K562 (cell line): ENCODE results near the gene ACBD3. TPM values are rescaled to one million over a fixed set of nuclear protein-coding genes. Genes with fewer than 3 reads are reported as not detected.

ENCODE experiments used
- FOXJ3 ChIP-seq: sonication (generic); formaldehyde crosslinking; IDR thresholded peaks from 2 replicates; pipeline ENCODE4 v1.4.0; 2020; ENCODE audit warnings: mild to moderate bottlenecking, missing genetic modification reagents
- HNRNPLL ChIP-seq: fragments of 200-400 bp; formaldehyde crosslinking; IDR thresholded peaks from 2 replicates; pipeline ENCODE4 v1.6.1; 2017; ENCODE audit warnings: low read length, low read depth, mild to moderate bottlenecking; ENCODE audit not compliant: poor library complexity, severe bottlenecking
- KDM4B ChIP-seq, 2 experiments: fragments of 450-650 bp in 1 of 2; sonication (generic) in 1 of 2; IDR thresholded peaks; 2 replicates each; pipeline ENCODE4 v1.6.1; 2016 to 2017; ENCODE audit warnings: borderline replicate concordance in 2 of 2, antibody characterized with exemption in 1 of 2, low read depth in 1 of 2, mild to moderate bottlenecking in 1 of 2
- LARP7 ChIP-seq: fragments of 450-650 bp; IDR thresholded peaks from 2 replicates; pipeline ENCODE4 v1.6.1; 2016
- MAZ ChIP-seq, 2 experiments: fragments of 450-650 bp in 1 of 2; sonication (generic) in 1 of 2; formaldehyde crosslinking; IDR thresholded peaks in 1 of 2; conservative IDR thresholded peaks in 1 of 2; 2 replicates each; pipeline versions ENCODE4 v1.4.0 to v1.5.0; 2020; ENCODE audit warnings: mild to moderate bottlenecking in 1 of 2, missing genetic modification reagents in 1 of 2
- MCM7 ChIP-seq, 2 experiments: fragments of 450-650 bp; IDR thresholded peaks; 2 replicates each; pipeline ENCODE4 v1.6.1; 2016 to 2018
- NKRF ChIP-seq: fragments of 450-650 bp; IDR thresholded peaks from 2 replicates; pipeline ENCODE4 v1.6.1; 2016; ENCODE audit warnings: borderline replicate concordance
- NONO ChIP-seq, 2 experiments: fragments of 200-400 bp in 1 of 2; fragments of 450-650 bp in 1 of 2; formaldehyde crosslinking in 1 of 2; IDR thresholded peaks; 2 replicates each; pipeline ENCODE4 v1.6.1; 2017; ENCODE audit warnings: low read depth in 2 of 2, mild to moderate bottlenecking in 2 of 2, moderate library complexity in 2 of 2, low read length in 1 of 2
- POLR2AphosphoS5 ChIP-seq: IDR thresholded peaks from 2 replicates; pipeline ENCODE4 v1.6.1; 2011; ENCODE audit warnings: mild to moderate bottlenecking, low read depth, low read length, moderate library complexity; ENCODE audit not compliant: control insufficient read depth, insufficient read depth
- SAP30 ChIP-seq: fragments of 200-600 bp; sonication (generic); IDR thresholded peaks from 2 replicates; pipeline ENCODE4 v1.6.1; 2012; ENCODE audit warnings: borderline replicate concordance, low read depth, mild to moderate bottlenecking, moderate library complexity, low read length, control low read depth, inconsistent platforms; ENCODE audit not compliant: insufficient read depth, poor library complexity, severe bottlenecking
- SRSF3 ChIP-seq: fragments of 200-400 bp; formaldehyde crosslinking; IDR thresholded peaks from 2 replicates; pipeline ENCODE4 v1.6.1; 2016; ENCODE audit warnings: mild to moderate bottlenecking, low read length, moderate library complexity; ENCODE audit not compliant: insufficient read depth
- STAT5B ChIP-seq: fragments of 250-450 bp; sonication (Bioruptor Pico); IDR thresholded peaks from 2 replicates; pipeline ENCODE4 v1.8.0; 2021; ENCODE audit warnings: mild to moderate bottlenecking, inconsistent platforms
- TAF7 ChIP-seq: fragments of 450-650 bp; IDR thresholded peaks from 2 replicates; pipeline ENCODE4 v1.6.1; 2016; ENCODE audit warnings: missing genetic modification characterization, missing compliant biosample characterization
- U2AF1 ChIP-seq: fragments of 200-400 bp; formaldehyde crosslinking; optimal IDR thresholded peaks from 2 replicates; pipeline ENCODE3; 2017; ENCODE audit warnings: mild to moderate bottlenecking, low read depth, low read length, moderate library complexity
- ZNF174 ChIP-seq: fragments of 250-450 bp; sonication (Bioruptor Pico); IDR thresholded peaks from 2 replicates; pipeline ENCODE4 v1.4.0; 2020; ENCODE audit warnings: mild to moderate bottlenecking
- ZNF197 ChIP-seq: fragments of 200-800 bp; sonication (Bioruptor generic); IDR thresholded peaks from 2 replicates; pipeline ENCODE4 v1.6.1; 2016; ENCODE audit warnings: low read depth, missing genetic modification characterization, missing compliant biosample characterization
- ZNF511 ChIP-seq: sonication (generic); formaldehyde crosslinking; IDR thresholded peaks from 2 replicates; pipeline ENCODE4 v1.8.0; 2022; ENCODE audit warnings: mild to moderate bottlenecking, missing genetic modification reagents
- ZNF583 ChIP-seq: fragments of 250-450 bp; sonication (Bioruptor Pico); IDR thresholded peaks from 2 replicates; pipeline ENCODE4 v1.4.0; 2020
- ZNF592 ChIP-seq: fragments of 450-650 bp; IDR thresholded peaks from 2 replicates; pipeline ENCODE4 v1.6.1; 2017; ENCODE audit warnings: antibody characterized with exemption, mild to moderate bottlenecking
- ZNF766 ChIP-seq: fragments of 200-800 bp; sonication (Bioruptor generic); conservative IDR thresholded peaks from 2 replicates; pipeline ENCODE4 v1.6.1; 2016; ENCODE audit warnings: missing genetic modification characterization, missing compliant biosample characterization
- polyA plus RNA-seq, 8 experiments: library from polyadenylated mRNA; depleted of rRNA in 4 of 8; stranded (reverse) in 5 of 8; unstranded in 3 of 8; fragments of >200 nt; fragmentation: Nextera tagmentation in 2 of 8; fragmentation: Illumina TruSeq in 1 of 8; extraction: Ambion mirVana in 2 of 8; extraction: Trizol in 1 of 8; gene quantifications; 2 replicates each; pipeline versions ENCODE4 v1.2.1 to v1.2.3, GENCODE V29; 2011 to 2014; ENCODE audit warnings: inconsistent platforms in 1 of 8, missing spikeins in 1 of 8
- total RNA-seq, 7 experiments: library from RNA; depleted of rRNA in 6 of 7; stranded (reverse); fragments of >200 nt in 6 of 7; fragmentation: Illumina TruSeq in 2 of 7; extraction: Trizol in 2 of 7; gene quantifications; 2 replicates each; pipeline versions ENCODE4 v1.2.1 to v1.2.3, GENCODE V29; 2011 to 2021; ENCODE audit warnings: low replicate concordance in 1 of 7

ACBD3 gene
- total and polyA plus RNA-seq, 9 of the 15 experiments (the other 6 are each of a cell fraction or from before 2014, with no cell fraction given), result 11.1 to 36.7 (median 26.9) TPM

GRCh38 chr1:226110249-226111097, 76.1 kb downstream of the ACBD3 start (continued):
- 0 out of 2 replicates have a peak, but pooled peaks have one; percentile 15 for TF ChIP-seq ZNF592
- 0 out of 2 replicates have a peak, but pooled peaks have one; percentile 47 for TF ChIP-seq ZNF511 (CRISPR knock-in tag)
- TF ChIP-seq MCM7 (IDR thresholded peaks at IDR 0.05), result no peak
- no peak for TF ChIP-seq ZNF174 (CRISPR knock-in tag)
- TF ChIP-seq POLR2AphosphoS5, result no peak
- TF ChIP-seq ZNF766 (CRISPR knock-in tag), result peak; percentile 66; the same call in 1 of the 2 replicates
- no peak for TF ChIP-seq HNRNPLL
- TF ChIP-seq LARP7, result no peak
- peak; percentile 54 to 80; a peak in 3 of 4 replicates for TF ChIP-seq NONO (IDR thresholded peaks at IDR 0.05; ENCODE audit: low read depth in 2 of 2, low read length in 1 of 2)
- no peak for TF ChIP-seq TAF7 (tag)
- 0 out of 2 replicates have a peak, but pooled peaks have one; percentile 18 for TF ChIP-seq NKRF
- peak; percentile 79; the same call in 1 of the 2 replicates for TF ChIP-seq ZNF197 (CRISPR knock-in tag)
- no peak for TF ChIP-seq STAT5B (CRISPR knock-in tag)
- peak; percentile 48 for TF ChIP-seq SAP30
- TF ChIP-seq FOXJ3, result no peak
- 0 out of 4 replicates have a peak, but pooled peaks of 1 of the 2 experiments have one; percentile 14 for TF ChIP-seq KDM4B (IDR thresholded peaks at IDR 0.05; ENCODE audit: borderline replicate concordance in 2 of 2, low read depth in 1 of 2)
- peak; percentile 55 for TF ChIP-seq U2AF1
- TF ChIP-seq MAZ (CRISPR knock-in tag; conservative IDR thresholded peaks at IDR 0.05 in 1 of 2, IDR thresholded peaks at IDR 0.05 in 1 of 2), result peak; percentile 66 to 92; a peak in 3 of 4 replicates
- no peak for TF ChIP-seq SRSF3
- TF ChIP-seq ZNF583 (CRISPR knock-in tag), result no peak
